ENCODE results near the gene EMC8.

The EMC8 gene

DNA sequence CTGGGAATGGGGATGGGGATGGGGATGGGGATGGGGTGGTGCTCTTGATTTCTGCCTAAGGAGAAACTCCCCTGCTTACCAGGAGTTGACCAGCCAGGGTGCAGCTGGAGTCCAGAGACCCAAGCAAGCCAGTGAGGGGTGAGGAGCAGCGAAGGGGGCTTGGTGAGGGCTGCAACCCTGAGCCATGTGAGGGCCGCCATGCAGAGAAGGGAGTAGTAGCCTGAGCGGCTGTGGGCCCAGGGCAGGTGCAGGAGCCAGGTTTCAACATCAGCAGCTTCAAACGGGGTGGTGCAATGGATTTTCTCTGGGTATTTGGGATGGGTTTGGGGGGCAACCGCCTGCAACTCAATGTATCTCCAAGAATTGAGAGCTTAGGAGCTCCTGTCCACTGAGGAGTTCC is 35.4 kb upstream of the EMC8 start:
- Histone ChIP-seq H2AFZ (ENCODE audit: low read length, unreplicated experiment) (no peak overlapping the region), H3K27me3 (ENCODE audit: insufficient read depth, low read length) (peaks cover 67% of the 10 kb centered on the region), H3K27ac (ENCODE audit: low read depth, low read length) (no peak overlapping the region), H3K4me1 (ENCODE audit: control insufficient read depth, insufficient read depth, low read length, unreplicated experiment) (no peaks in the 10 kb centered on the region), H3K4me3 (ENCODE audit: low read depth, low read length) (no peak overlapping the region), H3K36me3 (ENCODE audit: insufficient read depth, low read length) (no peaks in the 10 kb centered on the region), H3K79me2 (ENCODE audit: control insufficient read depth, insufficient read depth, low read length, unreplicated experiment) (no peaks in the 10 kb centered on the region)

DNA sequence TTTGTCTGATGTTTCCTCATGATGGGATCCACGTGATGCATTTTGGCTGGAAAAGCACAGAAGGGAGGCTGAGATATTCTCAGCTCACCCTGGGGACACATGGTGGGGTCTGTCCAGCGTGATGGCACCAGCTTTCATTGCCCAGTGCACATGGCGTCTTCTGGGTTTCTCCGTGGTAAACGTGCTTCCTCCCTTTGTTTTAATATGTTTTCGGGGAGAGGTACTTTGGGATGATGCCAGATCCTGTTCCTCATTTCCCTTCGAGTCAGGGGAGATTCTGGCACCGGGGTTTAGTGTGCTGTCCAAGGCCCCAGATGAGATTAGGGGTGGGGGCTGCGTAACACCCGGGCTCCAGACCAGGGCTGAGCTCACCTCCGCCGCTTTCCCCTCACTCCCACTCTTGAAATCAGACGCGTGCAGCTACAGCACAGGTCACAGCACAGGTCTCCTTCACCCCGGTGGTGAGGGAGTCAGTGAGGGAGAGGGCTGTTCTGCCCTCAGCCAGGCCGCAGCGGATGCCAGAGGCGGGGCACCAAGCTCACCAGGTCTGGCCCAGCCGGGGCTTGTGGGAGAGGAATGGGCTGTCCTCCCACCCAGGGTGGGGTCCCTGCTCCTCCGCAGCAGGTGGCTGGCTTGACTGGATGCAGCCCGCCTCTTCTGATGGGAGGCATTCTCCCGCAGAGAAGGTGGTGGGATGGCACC is 34.0 kb upstream of the EMC8 start:
- no peaks in the 10 kb centered on the region for H3K36me3 ChIP-seq (ENCODE audit: insufficient read depth, low read length)
- no peaks in the 10 kb centered on the region for H3K79me2 ChIP-seq (ENCODE audit: control insufficient read depth, insufficient read depth, low read length, unreplicated experiment)
- no peak overlapping the region for H2AFZ ChIP-seq (ENCODE audit: low read length, unreplicated experiment)
- no peak overlapping the region for H3K4me3 ChIP-seq (ENCODE audit: low read depth, low read length)
- H3K27ac ChIP-seq (ENCODE audit: low read depth, low read length): no peak overlapping the region
- no peaks in the 10 kb centered on the region for H3K4me1 ChIP-seq (ENCODE audit: control insufficient read depth, insufficient read depth, low read length, unreplicated experiment)
- peaks cover 62% of the 10 kb centered on the region for H3K27me3 ChIP-seq (ENCODE audit: insufficient read depth, low read length)

DNA sequence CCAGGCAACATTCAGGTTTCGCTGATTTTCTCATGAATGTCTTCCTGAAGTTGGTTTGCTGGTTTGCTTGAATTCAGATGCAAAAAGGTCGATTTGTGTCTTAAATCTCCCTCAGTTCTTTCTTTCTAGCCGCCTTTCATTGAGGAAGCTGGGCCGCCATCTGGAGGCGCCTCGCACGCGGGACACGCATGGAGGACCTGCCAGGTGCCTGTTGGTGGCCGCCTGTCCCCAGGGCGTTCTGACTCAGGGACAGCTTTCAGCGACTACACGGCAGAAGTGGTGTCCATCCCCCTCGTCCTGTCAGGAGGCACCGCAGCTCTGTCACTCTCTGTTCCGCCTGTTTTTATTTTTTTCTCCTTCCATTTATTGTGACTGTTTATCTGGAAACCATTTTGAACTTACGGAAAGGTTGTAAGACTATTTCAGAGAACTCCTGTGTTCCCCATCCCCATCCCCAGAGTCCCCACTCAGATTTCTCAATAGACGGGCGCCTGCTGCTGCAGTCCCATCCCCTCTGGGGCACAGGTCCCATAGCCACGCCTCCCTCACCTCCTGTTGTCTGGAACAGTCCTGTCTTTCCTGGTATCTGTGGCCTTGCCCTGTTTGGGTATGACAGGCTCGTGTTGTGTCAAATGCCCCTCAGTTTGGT is 33.4 kb upstream of the EMC8 start:
- no peaks in the 10 kb centered on the region for H3K79me2 ChIP-seq (ENCODE audit: control insufficient read depth, insufficient read depth, low read length, unreplicated experiment)
- peaks cover 59% of the 10 kb centered on the region for H3K27me3 ChIP-seq (ENCODE audit: insufficient read depth, low read length)
- no peak overlapping the region for H3K4me3 ChIP-seq (ENCODE audit: low read depth, low read length)
- no peaks in the 10 kb centered on the region for H3K36me3 ChIP-seq (ENCODE audit: insufficient read depth, low read length)
- no peaks in the 10 kb centered on the region for H3K4me1 ChIP-seq (ENCODE audit: control insufficient read depth, insufficient read depth, low read length, unreplicated experiment)
- no peak overlapping the region for H3K27ac ChIP-seq (ENCODE audit: low read depth, low read length)
- no peak overlapping the region for H2AFZ ChIP-seq (ENCODE audit: low read length, unreplicated experiment)

DNA sequence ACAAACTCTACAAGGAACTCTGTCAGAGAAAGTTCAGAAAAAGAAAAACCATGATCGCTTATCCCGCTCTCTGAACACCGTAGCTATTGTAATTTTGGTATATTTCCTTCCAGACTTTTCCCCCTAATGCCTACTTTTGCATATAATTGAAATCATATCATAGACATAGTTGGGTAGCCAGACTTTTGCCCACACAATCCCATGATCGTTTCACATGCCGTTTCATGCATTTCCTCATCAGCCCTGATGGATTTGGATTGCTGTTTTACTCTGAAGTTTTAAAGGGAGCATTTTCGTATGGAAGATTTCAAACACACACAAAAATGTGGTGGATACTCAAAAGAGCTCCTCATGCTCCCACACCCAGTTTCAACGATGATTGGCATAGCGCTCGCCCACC is 31.5 kb upstream of the EMC8 start:
- peaks cover 46% of the 10 kb centered on the region for H3K27me3 ChIP-seq (ENCODE audit: insufficient read depth, low read length)
- no peak overlapping the region for H2AFZ ChIP-seq (ENCODE audit: low read length, unreplicated experiment)
- H3K4me1 ChIP-seq (ENCODE audit: control insufficient read depth, insufficient read depth, low read length, unreplicated experiment): no peaks in the 10 kb centered on the region
- no peak overlapping the region for H3K27ac ChIP-seq (ENCODE audit: low read depth, low read length)
- H3K4me3 ChIP-seq (ENCODE audit: low read depth, low read length): no peak overlapping the region
- no peaks in the 10 kb centered on the region for H3K36me3 ChIP-seq (ENCODE audit: insufficient read depth, low read length)
- H3K79me2 ChIP-seq (ENCODE audit: control insufficient read depth, insufficient read depth, low read length, unreplicated experiment): no peaks in the 10 kb centered on the region

DNA sequence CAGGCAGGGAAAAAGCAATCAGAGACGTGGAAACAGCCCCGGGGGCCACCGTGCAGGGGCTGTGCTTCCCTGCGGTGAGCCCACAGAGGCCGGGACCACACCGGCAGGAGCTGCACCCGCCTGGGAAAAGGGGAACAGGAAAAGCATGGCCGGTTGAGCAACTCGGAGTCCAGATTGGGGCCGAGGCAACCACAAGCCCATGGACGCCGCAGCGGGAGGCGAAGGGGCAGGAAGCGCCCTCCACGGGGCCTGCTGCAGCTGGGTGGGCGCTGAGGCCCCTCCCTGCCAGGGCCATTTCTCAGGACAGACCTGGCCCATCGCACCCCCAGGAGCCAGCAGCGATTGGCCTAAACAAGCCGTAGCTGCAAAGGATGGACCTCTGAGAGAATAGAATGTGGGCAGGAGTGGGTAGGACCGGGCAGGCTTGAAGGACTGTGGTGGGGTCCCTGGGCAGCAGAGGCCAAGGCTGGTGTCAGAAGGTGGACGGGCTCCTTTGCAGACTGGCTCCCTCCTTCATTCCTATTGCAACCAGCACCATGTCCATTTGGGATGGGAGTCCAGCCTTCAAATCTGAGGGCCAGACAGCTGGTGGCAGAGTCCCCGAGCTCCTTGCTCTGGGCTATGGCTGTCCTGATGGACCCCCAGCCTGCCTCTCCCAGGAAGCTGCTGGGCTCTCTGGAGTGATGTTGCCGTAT is 30.6 kb upstream of the EMC8 start:
- H3K4me3 ChIP-seq (ENCODE audit: low read depth, low read length): no peak overlapping the region

DNA sequence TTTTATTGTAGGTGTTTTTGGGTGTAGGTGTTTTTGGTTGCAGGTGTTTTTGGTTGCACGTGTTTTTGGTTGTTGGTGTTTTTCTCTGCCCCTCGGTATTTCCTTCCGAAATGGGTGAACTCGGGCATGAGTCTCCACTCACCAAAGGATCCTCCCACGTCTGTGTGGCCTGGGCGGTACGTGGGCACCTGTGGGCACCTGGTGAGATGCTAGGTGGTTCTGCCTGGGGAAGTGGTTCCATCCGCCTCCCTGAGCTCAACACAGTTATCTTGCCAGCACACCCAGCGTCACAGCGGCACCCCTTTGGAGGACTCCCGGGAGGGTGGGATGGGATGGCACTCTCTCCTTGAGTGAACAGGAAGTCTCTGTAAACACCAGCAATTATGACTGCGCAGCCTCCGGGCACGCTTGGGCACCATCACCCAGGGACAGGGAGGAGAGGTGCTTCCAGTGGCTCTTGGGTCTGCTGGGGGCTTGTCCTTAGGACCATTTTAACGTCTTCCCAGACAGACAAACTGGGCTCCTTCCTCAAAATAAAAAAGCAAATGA is 29.9 kb upstream of the EMC8 start:
- H3K79me2 ChIP-seq (ENCODE audit: control insufficient read depth, insufficient read depth, low read length, unreplicated experiment): no peaks in the 10 kb centered on the region
- no peak overlapping the region for H3K27ac ChIP-seq (ENCODE audit: low read depth, low read length)
- no peak overlapping the region for H3K4me3 ChIP-seq (ENCODE audit: low read depth, low read length)
- H3K36me3 ChIP-seq (ENCODE audit: insufficient read depth, low read length): no peaks in the 10 kb centered on the region
- no peak overlapping the region for H2AFZ ChIP-seq (ENCODE audit: low read length, unreplicated experiment)
- H3K27me3 ChIP-seq (ENCODE audit: insufficient read depth, low read length): peaks cover 40% of the 10 kb centered on the region
- no peaks in the 10 kb centered on the region for H3K4me1 ChIP-seq (ENCODE audit: control insufficient read depth, insufficient read depth, low read length, unreplicated experiment)

More for the DNA sequence above, 30.6 kb upstream of the EMC8 start:
- H3K79me2 ChIP-seq (ENCODE audit: control insufficient read depth, insufficient read depth, low read length, unreplicated experiment): no peaks in the 10 kb centered on the region
- no peak overlapping the region for H2AFZ ChIP-seq (ENCODE audit: low read length, unreplicated experiment)
- no peaks in the 10 kb centered on the region for H3K36me3 ChIP-seq (ENCODE audit: insufficient read depth, low read length)
- no peak overlapping the region for H3K27ac ChIP-seq (ENCODE audit: low read depth, low read length)
- H3K27me3 ChIP-seq (ENCODE audit: insufficient read depth, low read length): peaks cover 40% of the 10 kb centered on the region
- H3K4me1 ChIP-seq (ENCODE audit: control insufficient read depth, insufficient read depth, low read length, unreplicated experiment): no peaks in the 10 kb centered on the region

DNA sequence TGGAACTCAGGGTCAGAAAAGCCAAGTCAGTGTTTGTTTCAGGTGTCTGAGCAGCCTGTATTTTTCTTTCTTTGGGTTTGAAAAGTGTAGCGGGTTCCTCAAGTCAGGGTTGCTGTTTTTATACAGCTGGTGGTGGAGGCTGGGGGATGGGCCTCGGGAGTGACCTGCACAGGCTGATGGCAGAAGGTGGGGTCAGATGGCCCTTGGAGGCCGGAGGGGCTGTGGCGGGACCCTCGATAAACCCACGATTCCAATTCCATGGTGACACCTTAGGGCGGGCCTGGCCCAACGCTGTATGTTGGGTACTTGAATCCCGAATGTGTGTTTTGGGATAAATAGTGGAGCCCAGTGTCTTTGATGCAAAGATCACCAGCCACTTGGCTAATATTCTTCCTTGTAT is 28.8 kb upstream of the EMC8 start:
- Histone ChIP-seq H3K27ac (ENCODE audit: low read depth, low read length) (no peak overlapping the region), H3K79me2 (ENCODE audit: control insufficient read depth, insufficient read depth, low read length, unreplicated experiment) (no peaks in the 10 kb centered on the region), H3K27me3 (ENCODE audit: insufficient read depth, low read length) (peaks cover 40% of the 10 kb centered on the region), H3K4me1 (ENCODE audit: control insufficient read depth, insufficient read depth, low read length, unreplicated experiment) (no peaks in the 10 kb centered on the region), H3K36me3 (ENCODE audit: insufficient read depth, low read length) (no peaks in the 10 kb centered on the region), H2AFZ (ENCODE audit: low read length, unreplicated experiment) (no peak overlapping the region), H3K4me3 (ENCODE audit: low read depth, low read length) (no peak overlapping the region)

DNA sequence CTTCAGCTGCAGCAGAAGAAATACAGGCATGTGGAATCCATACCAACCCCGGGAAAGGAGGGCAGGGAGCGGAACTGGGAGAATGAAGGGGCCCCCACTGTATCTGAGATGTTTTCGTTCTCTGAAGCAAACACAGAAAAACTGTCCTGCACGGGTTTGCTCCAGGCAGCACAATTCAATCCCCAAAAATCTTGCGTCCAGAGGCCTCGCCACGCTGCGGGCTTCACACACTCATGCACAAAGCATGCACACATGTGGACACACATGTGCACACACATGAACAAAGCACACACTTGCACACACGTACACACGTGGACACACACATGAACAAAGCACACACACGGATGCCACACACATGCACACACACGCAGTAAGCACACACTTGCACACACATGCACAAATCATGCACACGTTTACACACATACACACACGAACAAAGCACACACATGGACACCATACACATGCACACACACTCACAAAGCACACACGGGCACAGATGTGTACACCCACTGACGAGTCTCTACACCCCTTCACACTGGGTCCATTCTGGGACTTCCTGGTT is 27.4 kb upstream of the EMC8 start:
- Histone ChIP-seq H3K27me3 (ENCODE audit: insufficient read depth, low read length) (peaks cover 30% of the 10 kb centered on the region), H3K4me3 (ENCODE audit: low read depth, low read length) (no peak overlapping the region), H3K4me1 (ENCODE audit: control insufficient read depth, insufficient read depth, low read length, unreplicated experiment) (no peaks in the 10 kb centered on the region), H3K79me2 (ENCODE audit: control insufficient read depth, insufficient read depth, low read length, unreplicated experiment) (no peaks in the 10 kb centered on the region), H3K36me3 (ENCODE audit: insufficient read depth, low read length) (no peaks in the 10 kb centered on the region), H3K27ac (ENCODE audit: low read depth, low read length) (no peak overlapping the region), H2AFZ (ENCODE audit: low read length, unreplicated experiment) (no peak overlapping the region)

DNA sequence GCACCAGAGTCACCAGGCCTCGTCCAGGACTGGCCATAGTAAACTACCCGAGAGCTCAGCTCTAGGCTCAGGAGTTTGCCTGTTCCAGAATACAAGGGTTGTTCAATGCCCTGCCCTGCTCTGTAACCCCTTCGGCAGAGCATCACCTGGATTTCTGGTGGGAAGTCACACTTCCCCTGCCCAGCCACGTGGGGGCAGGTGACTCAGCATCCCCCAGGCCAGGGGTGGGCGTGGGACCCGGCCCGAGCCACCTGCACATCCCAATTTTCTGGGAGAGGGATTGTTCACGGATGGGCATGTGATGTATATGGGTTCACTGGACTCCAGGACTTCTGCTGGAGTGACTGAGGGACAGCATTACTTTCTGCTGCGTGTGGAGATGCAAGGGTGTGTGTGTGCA is 26.0 kb upstream of the EMC8 start:
- Histone ChIP-seq H3K4me3 (ENCODE audit: low read depth, low read length) (no peak overlapping the region), H3K27me3 (ENCODE audit: insufficient read depth, low read length) (peaks cover 27% of the 10 kb centered on the region), H3K27ac (ENCODE audit: low read depth, low read length) (no peak overlapping the region), H3K4me1 (ENCODE audit: control insufficient read depth, insufficient read depth, low read length, unreplicated experiment) (no peaks in the 10 kb centered on the region), H3K36me3 (ENCODE audit: insufficient read depth, low read length) (no peaks in the 10 kb centered on the region), H2AFZ (ENCODE audit: low read length, unreplicated experiment) (no peak overlapping the region), H3K79me2 (ENCODE audit: control insufficient read depth, insufficient read depth, low read length, unreplicated experiment) (no peaks in the 10 kb centered on the region)

DNA sequence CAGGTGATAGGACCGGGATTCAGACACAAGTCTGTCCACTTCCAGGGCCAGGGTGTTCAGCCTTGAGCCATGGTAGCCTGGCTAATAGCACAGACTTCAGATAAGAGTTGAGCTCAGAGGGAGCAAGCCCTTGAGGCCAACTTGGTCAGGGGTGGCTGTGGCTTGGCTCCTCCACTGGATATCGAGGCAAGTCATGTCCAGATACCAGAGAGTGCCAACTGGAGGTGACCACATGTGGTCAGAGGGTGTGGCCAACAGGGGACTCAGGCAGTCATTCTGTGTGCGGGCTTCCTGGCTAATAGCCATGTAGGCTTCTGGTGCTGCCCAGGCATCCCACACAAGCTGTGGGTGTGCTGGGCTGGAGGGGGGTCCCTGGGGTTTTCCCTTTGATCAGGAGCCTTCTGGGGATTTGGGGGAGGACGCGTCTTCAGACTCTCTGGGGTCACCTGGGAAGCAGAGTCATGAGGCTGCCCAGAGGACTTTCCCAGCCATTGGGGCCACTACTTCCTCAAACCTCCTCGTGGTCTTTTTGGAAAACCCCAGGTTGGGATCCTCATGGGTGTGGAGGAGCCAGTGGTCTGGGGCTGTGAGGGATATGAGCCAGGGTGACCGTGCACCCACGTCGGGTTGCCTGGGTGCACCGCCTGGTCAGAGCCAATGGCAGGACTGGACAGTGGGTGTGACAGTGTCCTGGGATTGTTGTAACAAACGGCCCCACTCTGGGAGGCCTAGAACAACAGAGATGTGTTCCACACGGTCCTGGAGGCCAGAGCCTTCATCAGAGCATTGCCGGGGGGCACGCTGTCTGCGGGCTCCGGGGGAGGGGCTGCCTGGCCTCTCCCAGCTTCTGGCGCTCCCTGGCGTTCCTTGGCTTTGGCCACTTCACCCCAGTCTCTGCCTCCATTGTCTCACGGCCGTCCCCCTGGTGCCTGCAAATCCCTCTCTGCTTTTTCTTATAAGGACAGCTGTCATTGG is 25.1 kb upstream of the EMC8 start:
- Histone ChIP-seq H3K79me2 (ENCODE audit: control insufficient read depth, insufficient read depth, low read length, unreplicated experiment) (no peaks in the 10 kb centered on the region), H3K36me3 (ENCODE audit: insufficient read depth, low read length) (no peaks in the 10 kb centered on the region), H3K27me3 (ENCODE audit: insufficient read depth, low read length) (peaks cover 28% of the 10 kb centered on the region), H3K4me3 (ENCODE audit: low read depth, low read length) (no peak overlapping the region), H2AFZ (ENCODE audit: low read length, unreplicated experiment) (no peak overlapping the region), H3K4me1 (ENCODE audit: control insufficient read depth, insufficient read depth, low read length, unreplicated experiment) (no peaks in the 10 kb centered on the region), H3K27ac (ENCODE audit: low read depth, low read length) (no peak overlapping the region)

Data from ACC112 (cell line).